ENCODE results near the gene TTYH1.

GRCh38 chr19:54481326-54481930 lies 66.2 kb downstream of the TTYH1 start:
- peak in 2 of 3 donors; percentile 16 to 25 for TF ChIP-seq CTCF (IDR thresholded peaks at IDR 0.05)
- TF ChIP-seq POLR2A (IDR thresholded peaks at IDR 0.05) = no peak
- no peak for TF ChIP-seq POLR2AphosphoS5 (IDR thresholded peaks at IDR 0.05)

Measured in breast epithelium (tissue), 3 donors.